Activated naive CD4-positive, alpha-beta T cell treated with anti-CD3 and anti-CD28 coated beads, Interleukin-2, amount 50 U/mL, for 16 hours (primary cell): ENCODE measurements around the gene PDZD2.
"Not testable (repeated sequence)": the region's sequence is repeated elsewhere in the genome, so short reads cannot be mapped to it uniquely, and the experiment has no call there.

Experiments used
- DNase-seq: peaks from one replicate; pipeline ENCODE4 v3.0.0-alpha.2; 2020

Gene PDZD2

GRCh38 chr5:32020946-32021345 lies 382.0 kb downstream of the PDZD2 start:
- no peak for DNase-seq

- DNase-seq, result no peak
Observed at GRCh38 chr5:32021771-32022170, 382.8 kb downstream of the PDZD2 start.

GRCh38 chr5:32022638-32023037 lies 383.7 kb downstream of the PDZD2 start:
- DNase-seq, result no peak

GRCh38 chr5:32023816-32024215 lies 384.9 kb downstream of the PDZD2 start:
- DNase-seq, result no peak

- DNase-seq, result no peak
Observed at GRCh38 chr5:32024751-32025150, 385.8 kb downstream of the PDZD2 start.

GRCh38 chr5:32027093-32027716 lies 388.3 kb downstream of the PDZD2 start:
- no peak for DNase-seq

- DNase-seq, result no peak
Observed at GRCh38 chr5:32027717-32028458, 389.0 kb downstream of the PDZD2 start.

- DNase-seq, result no peak
Observed at GRCh38 chr5:32029261-32029660, 390.3 kb downstream of the PDZD2 start.

GRCh38 chr5:32029781-32030180 lies 390.9 kb downstream of the PDZD2 start:
- no peak for DNase-seq

- DNase-seq, result no peak
Observed at GRCh38 chr5:32030222-32030621, 391.3 kb downstream of the PDZD2 start.

GRCh38 chr5:32030686-32031085 lies 391.8 kb downstream of the PDZD2 start:
- DNase-seq, result no peak

- no peak for DNase-seq
Observed at GRCh38 chr5:32031089-32031488, 392.2 kb downstream of the PDZD2 start.

- no peak for DNase-seq
Observed at GRCh38 chr5:32038523-32038922, 399.6 kb downstream of the PDZD2 start.

GRCh38 chr5:32039133-32039532 lies 400.2 kb downstream of the PDZD2 start:
- not testable (repeated sequence) for DNase-seq

GRCh38 chr5:32039601-32040000 lies 400.7 kb downstream of the PDZD2 start:
- DNase-seq, result not testable (repeated sequence)

- DNase-seq, result not testable (repeated sequence)
Observed at GRCh38 chr5:32040181-32040695, 401.3 kb downstream of the PDZD2 start.

- no peak for DNase-seq
Observed at GRCh38 chr5:32042551-32042961, 403.6 kb downstream of the PDZD2 start.

GRCh38 chr5:32043105-32043504 lies 404.2 kb downstream of the PDZD2 start:
- DNase-seq, result no peak

GRCh38 chr5:32044434-32044833 lies 405.5 kb downstream of the PDZD2 start:
- DNase-seq, result no peak

GRCh38 chr5:32044939-32045338 lies 406.0 kb downstream of the PDZD2 start:
- DNase-seq, result no peak

GRCh38 chr5:32047056-32047455 lies 408.1 kb downstream of the PDZD2 start:
- no peak for DNase-seq

- no peak for DNase-seq
Observed at GRCh38 chr5:32051796-32052195, 412.9 kb downstream of the PDZD2 start.

GRCh38 chr5:32055891-32056866 lies 417.2 kb downstream of the PDZD2 start:
- DNase-seq, result no peak
